Endothelial cell of umbilical vein (primary cell): ENCODE data around the gene RAB44.

Experiments
- CTCF ChIP-seq, 2 donors: IDR thresholded peaks; 1 replicate in 1 of 2; 2 replicates in 1 of 2; pipeline ENCODE4 v1.5.1; 2011; ENCODE audit warnings: low read length in 2 of 2, mild to moderate bottlenecking in 2 of 2, moderate library complexity in 2 of 2, control low read depth in 1 of 2, inconsistent platforms in 1 of 2, low read depth in 1 of 2; ENCODE audit not compliant: insufficient read depth in 1 of 2; ENCODE audit errors: extremely low read depth in 1 of 2
- EZH2 ChIP-seq: IDR thresholded peaks from 2 replicates; pipeline ENCODE4 v1.6.1; 2012; ENCODE audit warnings: borderline replicate concordance, low read depth, mild to moderate bottlenecking, moderate library complexity, low read length, inconsistent platforms; ENCODE audit not compliant: severe bottlenecking
- FOS ChIP-seq: IDR thresholded peaks from 2 replicates; pipeline ENCODE4 v1.6.1; 2011; ENCODE audit warnings: mild to moderate bottlenecking, low read length, moderate library complexity, borderline replicate concordance; ENCODE audit not compliant: insufficient read depth
- MAX ChIP-seq: IDR thresholded peaks from 2 replicates; pipeline ENCODE4 v1.6.1; 2011; ENCODE audit not compliant: insufficient read depth, insufficient read length
- POLR2A ChIP-seq: IDR thresholded peaks from 2 replicates; pipeline ENCODE4 v1.6.1; 2012; ENCODE audit warnings: low read depth, mild to moderate bottlenecking, control low read depth, low read length

- TF ChIP-seq CTCF (IDR thresholded peaks at IDR 0.05; ENCODE audit: extremely low read depth in 1 of 2, insufficient read depth in 1 of 2, low read depth in 1 of 2, low read length in 2 of 2) = no peak
- no peak for TF ChIP-seq POLR2A
- TF ChIP-seq FOS = no peak
- TF ChIP-seq MAX = no peak
- no peak for TF ChIP-seq EZH2
Observed at GRCh38 chr6:36743538-36744303, 46.1 kb downstream of the RAB44 start.
